Myocyte (in vitro differentiated cells): ENCODE measurements around the gene HNRNPUL2. TPM values are rescaled to one million over a fixed set of nuclear protein-coding genes. Genes with fewer than 3 reads are reported as not detected.
"Not testable (repeated sequence)": the region's sequence is repeated elsewhere in the genome, so short reads cannot be mapped to it uniquely, and the experiment has no call there.

Experiments used
- DNase-seq: peaks from one replicate; pipeline ENCODE4 v3.0.0-alpha.2; 2012; ENCODE audit warnings: low read depth
- polyA plus RNA-seq: library from polyadenylated mRNA; unstranded; fragments of >200 nt; gene quantifications from one replicate; pipeline ENCODE4 v1.2.1, GENCODE V29; 2012; ENCODE audit warnings: missing spikeins
- total RNA-seq: library from RNA; depleted of rRNA; stranded (reverse); fragments of >200 nt; gene quantifications from 2 replicates; pipeline ENCODE4 v1.2.3, GENCODE V29; 2014

The HNRNPUL2 gene
- 8.0 and 8.6 TPM in 2 replicates for total RNA-seq
- 46.2 TPM for polyA plus RNA-seq

GRCh38 chr11:62727165-62727871, at the start of gene HNRNPUL2:
Gene HNRNPUL2 (minus strand): TSS chr11:62727457. CDS start chr11:62727156, 301 bp downstream.
- peak; percentile 99 for DNase-seq

GRCh38 chr11:62775646-62776045, 48.4 kb upstream of the HNRNPUL2 start:
- DNase-seq: no peak

GRCh38 chr11:62774407-62774806, 47.1 kb upstream of the HNRNPUL2 start:
- DNase-seq: no peak

- DNase-seq: peak; percentile 99
These were observed 44.1 kb upstream of the HNRNPUL2 start, which contains the start of gene TAF6L for GRCh38 chr11:62771144-62772021. Gene TAF6L (plus strand): TSS chr11:62771396. CDS start chr11:62775784, 4,388 bp downstream.

- no peak for DNase-seq
These were observed 43.5 kb upstream of the HNRNPUL2 start for GRCh38 chr11:62770778-62771143.

GRCh38 chr11:62760867-62761227, 33.6 kb upstream of the HNRNPUL2 start:
- DNase-seq: not testable (repeated sequence)

GRCh38 chr11:62757846-62758788, 30.9 kb upstream of the HNRNPUL2 start:
- no peak for DNase-seq

GRCh38 chr11:62755086-62755615, 27.9 kb upstream of the HNRNPUL2 start:
- DNase-seq: no peak

GRCh38 chr11:62753736-62754603, 26.7 kb upstream of the HNRNPUL2 start, which contains the start of gene ZBTB3:
Gene ZBTB3 (minus strand): TSS chr11:62754160. CDS start chr11:62753664, 496 bp downstream.
- DNase-seq: peak; percentile 100

- DNase-seq: no peak
These were observed 25.9 kb upstream of the HNRNPUL2 start for GRCh38 chr11:62752994-62753735.

- DNase-seq: no peak
These were observed 25.0 kb upstream of the HNRNPUL2 start for GRCh38 chr11:62752177-62752785.

- DNase-seq: not testable (repeated sequence)
These were observed 22.7 kb upstream of the HNRNPUL2 start for GRCh38 chr11:62749931-62750330.

GRCh38 chr11:62747475-62748160, 20.4 kb upstream of the HNRNPUL2 start:
- DNase-seq: no peak

GRCh38 chr11:62737196-62737595, 9.9 kb upstream of the HNRNPUL2 start:
- no peak for DNase-seq

- peak; percentile 6 for DNase-seq
These were observed 5.6 kb upstream of the HNRNPUL2 start for GRCh38 chr11:62732830-62733229.

- DNase-seq: not testable (repeated sequence)
These were observed 2.8 kb upstream of the HNRNPUL2 start for GRCh38 chr11:62730076-62730475.

- peak; percentile 88 for DNase-seq
These were observed 1.1 kb upstream of the HNRNPUL2 start, which contains the start of gene TTC9C for GRCh38 chr11:62728171-62728988. Gene TTC9C (plus strand): TSS chr11:62728486. CDS start chr11:62728849, 363 bp downstream.
